Measurements from ENCODE around the gene SIPA1L3.

SIPA1L3 gene

DNA sequence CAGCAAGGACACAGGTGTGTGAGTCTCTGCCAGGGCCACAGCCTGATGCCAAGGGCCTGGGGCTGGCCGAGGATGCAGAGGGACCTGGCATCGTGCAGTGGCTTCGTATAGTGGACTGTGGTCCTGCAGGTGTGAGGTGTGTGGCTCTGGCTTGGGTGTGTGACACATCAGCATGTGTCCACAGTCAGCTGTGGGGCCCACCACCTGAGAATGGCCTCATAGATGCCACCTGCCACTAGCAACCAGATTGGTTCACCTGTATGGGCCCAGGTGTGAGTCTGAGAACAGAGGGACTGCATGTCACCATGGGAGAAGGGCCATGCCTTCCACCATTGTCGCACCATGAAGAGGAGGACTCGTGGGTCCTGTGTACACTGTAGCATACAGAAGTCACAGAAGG is 346.8 kb downstream of the SIPA1L3 start:
- H3K4me1 ChIP-seq (ENCODE audit: low read length), result no peaks in the 10 kb centered on the region

DNA sequence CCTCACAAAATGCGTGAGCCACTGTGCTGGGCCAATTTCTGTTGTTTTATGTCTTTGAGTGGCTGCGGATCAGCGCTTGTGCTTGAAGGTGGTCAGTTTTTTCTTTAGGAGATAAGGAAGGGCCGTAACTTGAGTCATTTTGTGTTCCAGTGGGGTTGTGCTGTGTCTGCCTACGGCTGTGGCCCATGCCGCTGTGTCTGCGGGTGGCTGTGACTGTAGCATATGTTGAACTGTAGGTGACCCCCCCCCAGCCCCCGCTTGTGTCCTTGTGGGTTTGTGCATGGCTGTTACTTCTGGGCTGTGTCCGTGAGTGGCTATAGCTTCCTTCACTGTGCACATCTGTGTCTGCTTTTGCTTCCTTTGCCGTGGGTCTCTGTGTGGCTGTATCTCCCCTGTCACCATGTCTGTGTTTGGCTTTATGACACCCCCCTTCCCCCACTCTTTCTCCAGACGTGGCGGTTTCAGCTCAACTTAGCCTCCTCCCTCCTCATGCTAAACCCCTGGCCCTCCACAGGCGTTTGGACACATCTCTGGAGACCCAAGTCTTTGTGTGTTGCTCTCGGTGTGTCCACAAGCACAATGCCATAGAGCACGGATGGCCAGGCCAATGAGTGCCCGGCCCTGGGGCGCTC is 348.5 kb downstream of the SIPA1L3 start:
- H3K9ac ChIP-seq (ENCODE audit: low read length), result no peak overlapping the region

More for the DNA sequence above, 346.8 kb downstream of the SIPA1L3 start:
- no peak overlapping the region for H3K9ac ChIP-seq (ENCODE audit: low read length)
- peaks cover 38% of the 10 kb centered on the region for H3K27me3 ChIP-seq (replicated peaks; ENCODE audit: insufficient read depth, low read length)
- TF ChIP-seq EZH2 (optimal IDR thresholded peaks at IDR 0.05; ENCODE audit: low read depth, low read length), result no peak
- TF ChIP-seq, protein P1, sequence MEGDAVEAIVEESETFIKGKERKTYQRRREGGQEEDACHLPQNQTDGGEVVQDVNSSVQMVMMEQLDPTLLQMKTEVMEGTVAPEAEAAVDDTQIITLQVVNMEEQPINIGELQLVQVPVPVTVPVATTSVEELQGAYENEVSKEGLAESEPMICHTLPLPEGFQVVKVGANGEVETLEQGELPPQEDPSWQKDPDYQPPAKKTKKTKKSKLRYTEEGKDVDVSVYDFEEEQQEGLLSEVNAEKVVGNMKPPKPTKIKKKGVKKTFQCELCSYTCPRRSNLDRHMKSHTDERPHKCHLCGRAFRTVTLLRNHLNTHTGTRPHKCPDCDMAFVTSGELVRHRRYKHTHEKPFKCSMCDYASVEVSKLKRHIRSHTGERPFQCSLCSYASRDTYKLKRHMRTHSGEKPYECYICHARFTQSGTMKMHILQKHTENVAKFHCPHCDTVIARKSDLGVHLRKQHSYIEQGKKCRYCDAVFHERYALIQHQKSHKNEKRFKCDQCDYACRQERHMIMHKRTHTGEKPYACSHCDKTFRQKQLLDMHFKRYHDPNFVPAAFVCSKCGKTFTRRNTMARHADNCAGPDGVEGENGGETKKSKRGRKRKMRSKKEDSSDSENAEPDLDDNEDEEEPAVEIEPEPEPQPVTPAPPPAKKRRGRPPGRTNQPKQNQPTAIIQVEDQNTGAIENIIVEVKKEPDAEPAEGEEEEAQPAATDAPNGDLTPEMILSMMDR (IDR thresholded peaks at IDR 0.05; ENCODE audit: low read length), result no peak
- TF ChIP-seq EZH2phosphoT487 (IDR thresholded peaks at IDR 0.05; ENCODE audit: low read length), result no peak
- H3K36me3 ChIP-seq (replicated peaks; ENCODE audit: insufficient read depth, low read length), result no peaks in the 10 kb centered on the region
- no peak overlapping the region for H3K27ac ChIP-seq (ENCODE audit: low read length)
- no peaks in the 10 kb centered on the region for H3K9me3 ChIP-seq (replicated peaks; ENCODE audit: insufficient read depth, low read length)
- H3K9me2 ChIP-seq (replicated peaks; ENCODE audit: insufficient read depth, low read length), result no peaks in the 10 kb centered on the region
- no peak overlapping the region for H3K4me3 ChIP-seq (ENCODE audit: low read length)
- H2AFZ ChIP-seq (ENCODE audit: low read length), result no peak overlapping the region
- H3F3A ChIP-seq (ENCODE audit: insufficient read depth, low read length), result no peaks in the 10 kb centered on the region
- H4K20me1 ChIP-seq (ENCODE audit: insufficient read depth, low read length), result no peaks in the 10 kb centered on the region
- H3K79me2 ChIP-seq (ENCODE audit: low read length), result no peaks in the 10 kb centered on the region
- no peak for DNase-seq
- no peak overlapping the region for H3K4me2 ChIP-seq (ENCODE audit: low read depth, low read length)

More for the DNA sequence above, 348.5 kb downstream of the SIPA1L3 start:
- TF ChIP-seq EZH2 (optimal IDR thresholded peaks at IDR 0.05; ENCODE audit: low read depth, low read length) (no peak), EZH2phosphoT487 (IDR thresholded peaks at IDR 0.05; ENCODE audit: low read length) (no peak)
- TF ChIP-seq, protein P1 (IDR thresholded peaks at IDR 0.05; ENCODE audit: low read length), result no peak
- no peaks in the 10 kb centered on the region for H3K36me3 ChIP-seq (replicated peaks; ENCODE audit: insufficient read depth, low read length)
- H3K4me2 ChIP-seq (ENCODE audit: low read depth, low read length), result no peak overlapping the region
- no peaks in the 10 kb centered on the region for H3K4me1 ChIP-seq (ENCODE audit: low read length)
- no peak overlapping the region for H2AFZ ChIP-seq (ENCODE audit: low read length)
- H3K27ac ChIP-seq (ENCODE audit: low read length), result no peak overlapping the region
- no peaks in the 10 kb centered on the region for H3F3A ChIP-seq (ENCODE audit: insufficient read depth, low read length)
- no peaks in the 10 kb centered on the region for H3K9me3 ChIP-seq (replicated peaks; ENCODE audit: insufficient read depth, low read length)
- no peaks in the 10 kb centered on the region for H3K9me2 ChIP-seq (replicated peaks; ENCODE audit: insufficient read depth, low read length)
- no peak overlapping the region for H3K4me3 ChIP-seq (ENCODE audit: low read length)
- H4K20me1 ChIP-seq (ENCODE audit: insufficient read depth, low read length), result no peaks in the 10 kb centered on the region
- H3K79me2 ChIP-seq (ENCODE audit: low read length), result no peaks in the 10 kb centered on the region
- DNase-seq, result no peak
- peaks cover 38% of the 10 kb centered on the region for H3K27me3 ChIP-seq (replicated peaks; ENCODE audit: insufficient read depth, low read length)
